H1 (cell line): Measurements from ENCODE around the gene NMD3. TPM values are rescaled to one million over a fixed set of nuclear protein-coding genes. Genes with fewer than 3 reads are reported as not detected.

Experiments
- CBX5 ChIP-seq: fragments of 300-800, 300-1000 bp; sonication (generic); IDR thresholded peaks from 2 replicates; pipeline ENCODE4 v1.7.1; 2016; ENCODE audit warnings: antibody characterized with exemption, low read length, low read depth
- CHD2 ChIP-seq: IDR thresholded peaks from 2 replicates; pipeline ENCODE4 v1.6.1; 2012; ENCODE audit warnings: low read length, improper control_type of control experiment
- CTBP2 ChIP-seq: IDR thresholded peaks from 2 replicates; pipeline ENCODE4 v1.7.0; 2011; ENCODE audit warnings: borderline replicate concordance, mild to moderate bottlenecking, moderate library complexity, mixed read lengths, low read length; ENCODE audit not compliant: insufficient read depth, insufficient read length
- EZH2 ChIP-seq: fragments of 200-600 bp; sonication (generic); IDR thresholded peaks from 2 replicates; pipeline ENCODE4 v1.7.1; 2012; ENCODE audit warnings: low read depth, mild to moderate bottlenecking, moderate library complexity, low read length, inconsistent platforms; ENCODE audit not compliant: severe bottlenecking
- FOSL1 ChIP-seq: IDR thresholded peaks from 2 replicates; pipeline ENCODE4 v1.6.1; 2011; ENCODE audit warnings: mild to moderate bottlenecking, low read depth, low read length, moderate library complexity; ENCODE audit not compliant: insufficient read depth
- GABPA ChIP-seq: IDR thresholded peaks from 2 replicates; pipeline ENCODE4 v1.6.1; 2011; ENCODE audit warnings: mild to moderate bottlenecking, low read length, moderate library complexity, borderline replicate concordance; ENCODE audit not compliant: insufficient read depth
- JUND ChIP-seq: IDR thresholded peaks from 2 replicates; pipeline ENCODE4 v1.6.1; 2011; ENCODE audit warnings: mild to moderate bottlenecking, improper control_type of control experiment, low read length
- KDM4A ChIP-seq: IDR thresholded peaks from one replicate; pipeline ENCODE4 v1.7.1; 2012; ENCODE audit warnings: low read depth, mild to moderate bottlenecking, moderate library complexity, low read length, inconsistent platforms; ENCODE audit not compliant: severe bottlenecking
- KDM5A ChIP-seq: fragments of 200-600 bp; IDR thresholded peaks from 2 replicates; pipeline ENCODE4 v1.7.1; 2012; ENCODE audit warnings: mild to moderate bottlenecking, low read length, inconsistent platforms, mixed read lengths
- NRF1 ChIP-seq: IDR thresholded peaks from 2 replicates; pipeline ENCODE4 v1.6.1; 2011; ENCODE audit warnings: mild to moderate bottlenecking, low read depth, low read length, improper control_type of control experiment
- PHF8 ChIP-seq: fragments of 200-600 bp; sonication (generic); conservative IDR thresholded peaks from 2 replicates; pipeline ENCODE4 v1.7.1; 2012; ENCODE audit warnings: low read depth, mild to moderate bottlenecking, inconsistent platforms, low read length, moderate library complexity
- POLR2A ChIP-seq, 2 experiments: IDR thresholded peaks; 1 replicate in 1 of 2; 2 replicates in 1 of 2; pipeline ENCODE4 v1.6.1; 2011; ENCODE audit warnings: low read depth in 2 of 2, low read length in 2 of 2, mild to moderate bottlenecking in 2 of 2; ENCODE audit errors: control extremely low read depth in 1 of 2
- POLR2AphosphoS5 ChIP-seq: IDR thresholded peaks from 2 replicates; pipeline ENCODE4 v1.6.1; 2011; ENCODE audit warnings: low read depth, low read length
- RBBP5 ChIP-seq: IDR thresholded peaks from 2 replicates; pipeline ENCODE4 v1.7.1; 2012; ENCODE audit warnings: low read depth, mild to moderate bottlenecking, inconsistent platforms, low read length, moderate library complexity, borderline replicate concordance
- RNF2 ChIP-seq: fragments of 200-900, 300-1000 bp; sonication (generic); IDR thresholded peaks from 2 replicates; pipeline ENCODE4 v1.7.1; 2016; ENCODE audit warnings: borderline replicate concordance, low read depth, mild to moderate bottlenecking, antibody characterized with exemption, low read length; ENCODE audit not compliant: poor library complexity, severe bottlenecking; ENCODE audit errors: missing control alignments
- SP2 ChIP-seq: IDR thresholded peaks from 2 replicates; pipeline ENCODE4 v1.6.1; 2012; ENCODE audit warnings: mild to moderate bottlenecking, low read length, inconsistent platforms
- SUZ12 ChIP-seq: fragments of 200-600 bp; sonication (generic); IDR thresholded peaks from 2 replicates; pipeline ENCODE4 v1.6.1; 2012; ENCODE audit warnings: mild to moderate bottlenecking, inconsistent platforms, low read length, moderate library complexity, mixed read lengths
- TAF1 ChIP-seq: IDR thresholded peaks from 2 replicates; pipeline ENCODE4 v1.6.1; 2011; ENCODE audit warnings: mild to moderate bottlenecking, low read depth, low read length
- TAF7 ChIP-seq: optimal IDR thresholded peaks from 2 replicates; pipeline ENCODE3; 2011; ENCODE audit warnings: low read depth, mild to moderate bottlenecking, inconsistent platforms, low read length, moderate library complexity, borderline replicate concordance
- TBP ChIP-seq: IDR thresholded peaks from 2 replicates; pipeline ENCODE4 v1.6.1; 2011; ENCODE audit warnings: low read depth, low read length, improper control_type of control experiment
- TCF12 ChIP-seq: IDR thresholded peaks from 2 replicates; pipeline ENCODE4 v1.6.1; 2011; ENCODE audit warnings: low read depth, mild to moderate bottlenecking, low read length
- polyA plus RNA-seq, 7 experiments: library from polyadenylated mRNA; depleted of rRNA in 3 of 7; stranded (reverse) in 5 of 7; unstranded in 2 of 7; fragments of >200 nt in 5 of 7; fragments of 200-250 nt in 2 of 7; gene quantifications; 1 replicate in 5 of 7; 2 replicates in 1 of 7; 4 replicates in 1 of 7; pipeline versions ENCODE4 v1.2.1 to v1.2.3, GENCODE V29; 2011 to 2013; ENCODE audit warnings: missing spikeins in 2 of 7, mixed read lengths in 2 of 7
- total RNA-seq: library from RNA; stranded (reverse); fragmentation: NEBNext Ultra II Directional; extraction: Animal tissue kit (Norgen Biotek cat#: 25700); gene quantifications from 2 replicates; pipeline ENCODE4 v1.2.1, GENCODE V29; 2021
- TF ChIP-seq, protein P1 (sequence below): IDR thresholded peaks from 2 replicates; pipeline ENCODE4 v1.6.1; 2012; ENCODE audit warnings: low read length, inconsistent platforms

Gene NMD3
- total and polyA plus RNA-seq, 2 of the 8 experiments (the other 6 are each of a cell fraction or from before 2014, with no cell fraction given): 12.1 to 64.2 TPM

DNA sequence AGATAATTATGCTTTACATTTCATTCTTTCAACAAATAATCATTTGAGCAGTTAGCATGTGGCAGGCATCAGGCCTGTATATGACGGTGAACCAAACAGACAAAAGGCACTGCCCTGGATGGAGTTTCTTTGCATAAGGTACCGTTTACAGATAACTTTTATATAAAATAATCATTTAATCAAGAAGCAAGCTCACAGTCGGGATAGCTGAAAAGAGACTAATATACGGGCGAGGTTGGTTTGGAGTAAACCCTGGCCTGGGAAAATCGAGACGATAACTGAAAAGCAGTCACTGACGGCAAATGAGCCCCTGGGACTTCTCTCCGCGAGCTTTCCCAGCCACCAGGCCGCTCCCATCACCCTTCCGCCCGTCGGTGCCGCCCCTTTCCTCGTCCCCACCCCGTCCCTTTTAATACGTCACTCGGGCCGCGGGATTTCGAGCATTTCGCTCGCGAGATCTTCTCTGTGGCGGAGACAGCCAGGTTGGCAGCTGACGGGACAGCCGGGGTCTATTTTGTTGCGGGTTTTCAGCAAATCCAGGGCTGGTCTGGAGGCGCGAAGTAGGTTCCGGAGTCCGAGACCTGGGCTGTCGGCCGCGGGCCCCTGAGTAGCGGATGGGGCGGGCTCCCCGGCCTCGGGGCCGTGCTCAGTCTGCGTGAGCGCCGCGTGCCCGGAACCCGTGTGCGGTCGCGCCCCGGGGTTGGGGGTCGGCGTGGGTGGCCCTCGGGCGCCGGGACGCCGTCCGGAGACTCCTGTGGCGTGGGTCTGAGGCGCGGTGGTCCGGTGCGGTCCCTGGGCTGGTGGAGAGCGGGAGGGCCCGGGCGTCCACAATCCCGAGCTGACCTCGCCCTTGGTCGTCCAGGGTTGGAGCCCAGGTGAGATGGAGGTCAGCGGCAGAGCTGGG, at the start of gene NMD3 (continued):
- TF ChIP-seq KDM5A (no peak; the same call in 1 of the 2 replicates), JUND (no peak), FOSL1 (no peak), CHD2 (peak; percentile 87), CBX5 (no peak), POLR2A (IDR thresholded peaks at IDR 0.05; ENCODE audit: control extremely low read depth in 1 of 2, low read depth in 2 of 2, low read length in 2 of 2) (peak; percentile 76 to 89), TAF1 (peak; percentile 84), TAF7 (peak; percentile 77), NRF1 (no peak), GABPA (no peak), SUZ12 (no peak), PHF8 (peak; percentile 75), RBBP5 (peak; percentile 46; the same call in 1 of the 2 replicates), TCF12 (no peak), KDM4A (peak; percentile 55), TBP (peak; percentile 74), EZH2 (no peak), POLR2AphosphoS5 (peak; percentile 66), CTBP2 (no peak), RNF2 (no peak), SP2 (no peak)
- TF ChIP-seq, protein P1, sequence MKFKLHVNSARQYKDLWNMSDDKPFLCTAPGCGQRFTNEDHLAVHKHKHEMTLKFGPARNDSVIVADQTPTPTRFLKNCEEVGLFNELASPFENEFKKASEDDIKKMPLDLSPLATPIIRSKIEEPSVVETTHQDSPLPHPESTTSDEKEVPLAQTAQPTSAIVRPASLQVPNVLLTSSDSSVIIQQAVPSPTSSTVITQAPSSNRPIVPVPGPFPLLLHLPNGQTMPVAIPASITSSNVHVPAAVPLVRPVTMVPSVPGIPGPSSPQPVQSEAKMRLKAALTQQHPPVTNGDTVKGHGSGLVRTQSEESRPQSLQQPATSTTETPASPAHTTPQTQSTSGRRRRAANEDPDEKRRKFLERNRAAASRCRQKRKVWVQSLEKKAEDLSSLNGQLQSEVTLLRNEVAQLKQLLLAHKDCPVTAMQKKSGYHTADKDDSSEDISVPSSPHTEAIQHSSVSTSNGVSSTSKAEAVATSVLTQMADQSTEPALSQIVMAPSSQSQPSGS: no peak
